ENCODE results near the gene ZNF444.
"Not testable (repeated sequence)": the region's sequence is repeated elsewhere in the genome, so short reads cannot be mapped to it uniquely, and the experiment has no call there.

The ZNF444 gene

DNA sequence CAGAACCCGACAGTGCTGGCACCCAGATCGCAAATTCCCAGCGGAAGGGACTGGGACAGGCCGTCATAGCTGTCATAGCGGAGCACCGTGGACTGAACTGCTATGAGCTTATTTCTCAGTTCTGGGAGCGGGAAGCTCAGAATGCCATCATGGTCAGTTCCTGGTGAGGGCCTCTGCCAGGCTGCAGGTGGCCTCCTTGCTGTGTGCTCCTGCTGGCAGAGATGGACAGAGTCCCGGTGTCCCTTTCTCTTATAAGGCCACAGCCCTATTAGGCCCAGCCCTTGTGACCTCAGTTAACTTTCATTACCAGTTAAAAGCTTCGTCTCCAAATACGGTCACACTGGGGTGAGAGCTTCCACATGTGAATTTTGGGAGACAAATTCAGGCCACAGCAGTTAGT, 4.6 kb downstream of the ZNF444 start:
- Histone ChIP-seq H3K27ac (no peak overlapping the region), H3K9me3 (ENCODE audit: low read depth, low read length) (no peaks in the 10 kb centered on the region), H3K36me3 (ENCODE audit: insufficient read depth, low read length) (peaks cover 5% of the 10 kb centered on the region; the same call in 1 of the 2 replicates), H3K9ac (ENCODE audit: insufficient read length) (no peak overlapping the region), H3K4me3 (no peak overlapping the region)
- DNase-seq (ENCODE audit: low read depth, low spot score): no peak
- TF ChIP-seq EZH2 (IDR thresholded peaks at IDR 0.05): no peak
- no peak for TF ChIP-seq POLR2AphosphoS5 (IDR thresholded peaks at IDR 0.05; ENCODE audit: borderline replicate concordance, low read depth, low read length)
- no peak for TF ChIP-seq FOXP2 (optimal IDR thresholded peaks at IDR 0.05; ENCODE audit: control extremely low read depth, extremely low read length, insufficient read depth)

DNA sequence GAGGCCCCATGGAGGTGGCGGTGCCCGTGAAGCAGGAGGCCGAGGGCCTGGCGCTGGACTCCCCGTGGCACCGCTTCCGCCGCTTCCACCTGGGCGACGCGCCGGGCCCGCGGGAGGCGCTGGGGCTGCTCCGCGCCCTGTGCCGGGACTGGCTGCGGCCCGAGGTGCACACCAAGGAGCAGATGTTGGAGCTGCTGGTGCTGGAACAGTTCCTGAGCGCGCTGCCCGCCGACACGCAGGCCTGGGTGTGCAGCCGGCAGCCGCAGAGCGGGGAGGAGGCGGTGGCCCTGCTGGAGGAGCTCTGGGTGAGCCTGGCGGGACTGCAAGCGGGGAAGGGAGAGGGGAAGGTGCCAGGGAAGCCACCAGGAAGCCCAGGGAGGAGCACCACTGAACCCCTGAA, 5.8 kb downstream of the ZNF444 start:
- H3K27ac ChIP-seq: no peak overlapping the region
- TF ChIP-seq POLR2AphosphoS5 (IDR thresholded peaks at IDR 0.05; ENCODE audit: borderline replicate concordance, low read depth, low read length) (no peak), EZH2 (IDR thresholded peaks at IDR 0.05) (no peak), FOXP2 (optimal IDR thresholded peaks at IDR 0.05; ENCODE audit: control extremely low read depth, extremely low read length, insufficient read depth) (no peak)
- H3K36me3 ChIP-seq (ENCODE audit: insufficient read depth, low read length): peaks cover 5% of the 10 kb centered on the region; the same call in 1 of the 2 replicates
- H3K9me3 ChIP-seq (ENCODE audit: low read depth, low read length): no peaks in the 10 kb centered on the region
- H3K9ac ChIP-seq (ENCODE audit: insufficient read length): no peak overlapping the region
- no peak overlapping the region for H3K4me3 ChIP-seq
- DNase-seq (ENCODE audit: low read depth, low spot score): no peak

DNA sequence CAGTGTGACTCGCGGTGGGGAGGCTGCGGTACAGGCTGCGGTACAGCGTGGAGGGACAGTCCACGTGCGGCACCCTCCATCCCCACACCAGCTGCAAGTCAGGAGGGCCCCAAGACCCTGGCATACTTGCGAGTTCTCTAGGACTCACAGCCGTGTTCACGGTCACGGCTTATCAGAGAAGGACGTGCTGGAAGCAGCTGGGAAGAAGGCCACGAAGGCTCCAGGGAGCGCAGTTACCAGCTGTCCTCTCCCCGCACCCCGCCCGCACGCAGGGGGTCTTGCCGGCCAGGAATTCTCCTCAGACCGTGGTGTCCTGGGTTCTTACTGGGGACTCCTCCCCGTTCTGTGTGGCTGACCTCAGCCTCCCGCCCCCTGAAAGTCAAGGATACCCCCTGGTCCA, 6.2 kb downstream of the ZNF444 start:
- Histone ChIP-seq H3K4me3 (no peak overlapping the region), H3K27ac (no peak overlapping the region)
- no peak for DNase-seq (ENCODE audit: low read depth, low spot score)

DNA sequence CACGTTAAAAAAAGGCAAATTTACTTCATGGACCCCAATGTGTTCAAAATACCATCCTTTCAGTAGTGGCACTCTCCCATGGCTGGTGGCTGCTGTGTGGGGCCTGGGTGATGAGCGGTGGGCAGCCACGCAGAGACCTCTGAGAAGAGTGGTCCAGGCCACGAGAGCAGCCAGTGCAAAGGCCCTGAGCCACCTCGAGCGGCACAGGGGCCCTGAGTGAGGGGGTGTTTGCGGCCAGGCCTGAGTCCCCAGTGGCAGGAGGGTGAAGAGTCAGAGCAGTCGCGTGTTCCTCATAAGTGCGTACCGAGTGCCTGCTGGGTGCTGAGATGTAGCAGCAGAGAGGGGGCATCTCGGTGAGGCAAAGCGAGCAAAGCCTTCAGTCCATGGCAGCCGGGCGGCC, 7.0 kb downstream of the ZNF444 start:
- Histone ChIP-seq H3K27ac (no peak overlapping the region), H3K9ac (ENCODE audit: insufficient read length) (no peak overlapping the region), H3K4me3 (no peak overlapping the region), H3K36me3 (ENCODE audit: insufficient read depth, low read length) (peaks cover 5% of the 10 kb centered on the region; the same call in 1 of the 2 replicates), H3K9me3 (ENCODE audit: low read depth, low read length) (no peaks in the 10 kb centered on the region)
- no peak for DNase-seq (ENCODE audit: low read depth, low spot score)
- TF ChIP-seq FOXP2 (optimal IDR thresholded peaks at IDR 0.05; ENCODE audit: control extremely low read depth, extremely low read length, insufficient read depth): no peak
- no peak for TF ChIP-seq EZH2 (IDR thresholded peaks at IDR 0.05)
- no peak for TF ChIP-seq POLR2AphosphoS5 (IDR thresholded peaks at IDR 0.05; ENCODE audit: borderline replicate concordance, low read depth, low read length)

More for the DNA sequence above, 6.2 kb downstream of the ZNF444 start:
- H3K9ac ChIP-seq (ENCODE audit: insufficient read length): no peak overlapping the region
- no peak; the same call in 1 of the 2 replicates for TF ChIP-seq POLR2AphosphoS5 (IDR thresholded peaks at IDR 0.05; ENCODE audit: borderline replicate concordance, low read depth, low read length)
- no peak for TF ChIP-seq EZH2 (IDR thresholded peaks at IDR 0.05)
- TF ChIP-seq FOXP2 (optimal IDR thresholded peaks at IDR 0.05; ENCODE audit: control extremely low read depth, extremely low read length, insufficient read depth): no peak
- H3K36me3 ChIP-seq (ENCODE audit: insufficient read depth, low read length): peaks cover 5% of the 10 kb centered on the region; the same call in 1 of the 2 replicates
- H3K9me3 ChIP-seq (ENCODE audit: low read depth, low read length): no peaks in the 10 kb centered on the region

DNA sequence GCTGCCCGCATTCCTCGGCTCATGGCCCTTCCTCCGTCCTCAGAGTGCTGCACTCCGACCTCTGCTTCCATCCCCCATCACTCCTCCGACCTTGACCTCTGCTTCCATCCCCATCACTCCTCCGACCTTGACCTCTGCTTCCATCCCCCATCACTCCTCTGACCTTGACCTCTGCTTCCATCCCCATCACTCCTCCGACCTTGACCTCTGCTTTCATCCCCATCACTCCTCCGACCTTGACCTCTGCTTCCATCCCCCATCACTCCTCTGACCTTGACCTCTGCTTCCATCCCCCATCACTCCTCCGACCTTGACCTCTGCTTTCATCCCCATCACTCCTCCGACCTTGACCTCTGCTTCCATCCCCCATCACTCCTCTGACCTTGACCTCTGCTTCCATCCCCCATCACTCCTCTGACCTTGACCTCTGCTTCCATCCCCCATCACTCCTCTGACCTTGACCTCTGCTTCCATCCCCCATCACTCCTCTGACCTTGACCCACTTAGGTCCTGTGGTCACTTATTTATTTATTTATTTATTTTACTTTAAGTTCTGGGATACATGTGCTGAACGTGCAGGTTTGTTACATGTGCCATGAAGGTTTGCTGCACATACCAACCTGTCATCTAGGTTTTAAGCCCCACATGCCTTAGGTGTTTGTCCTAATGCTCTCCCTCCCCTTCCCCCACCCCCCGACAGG, 8.0 kb downstream of the ZNF444 start:
- DNase-seq (ENCODE audit: low read depth, low spot score): not testable (repeated sequence)

DNA sequence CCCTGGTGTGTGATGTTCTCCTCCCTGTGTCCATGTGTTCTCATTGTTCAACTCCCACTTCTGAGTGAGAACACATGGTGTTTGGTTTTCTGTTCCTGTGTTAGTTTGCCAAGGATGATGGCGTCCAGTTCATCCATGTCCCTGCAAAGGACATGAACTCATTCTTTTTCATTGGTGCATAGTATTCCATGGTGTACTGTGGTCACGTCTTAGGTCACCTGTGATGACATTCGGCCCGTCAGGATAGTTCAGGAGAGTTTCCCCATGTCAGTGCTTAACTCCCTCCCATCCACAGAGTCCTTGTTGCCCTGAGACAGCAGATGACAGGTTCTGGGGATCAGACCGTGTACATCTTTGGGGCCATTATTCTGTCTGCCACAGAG, 8.6 kb downstream of the ZNF444 start:
- H3K4me3 ChIP-seq: no peak overlapping the region
- TF ChIP-seq FOXP2 (optimal IDR thresholded peaks at IDR 0.05; ENCODE audit: control extremely low read depth, extremely low read length, insufficient read depth) (no peak), EZH2 (IDR thresholded peaks at IDR 0.05) (no peak), POLR2AphosphoS5 (IDR thresholded peaks at IDR 0.05; ENCODE audit: borderline replicate concordance, low read depth, low read length) (no peak)
- no peak for DNase-seq (ENCODE audit: low read depth, low spot score)
- no peak overlapping the region for H3K27ac ChIP-seq
- H3K36me3 ChIP-seq (ENCODE audit: insufficient read depth, low read length): peaks cover 5% of the 10 kb centered on the region; the same call in 1 of the 2 replicates
- H3K9me3 ChIP-seq (ENCODE audit: low read depth, low read length): no peaks in the 10 kb centered on the region
- no peak overlapping the region for H3K9ac ChIP-seq (ENCODE audit: insufficient read length)

More for the DNA sequence above, 8.0 kb downstream of the ZNF444 start:
- H3K36me3 ChIP-seq (ENCODE audit: insufficient read depth, low read length); H3K27ac ChIP-seq; H3K9ac ChIP-seq (ENCODE audit: insufficient read length); H3K4me3 ChIP-seq; H3K9me3 ChIP-seq (ENCODE audit: low read depth, low read length): not testable (repeated sequence)

DNA sequence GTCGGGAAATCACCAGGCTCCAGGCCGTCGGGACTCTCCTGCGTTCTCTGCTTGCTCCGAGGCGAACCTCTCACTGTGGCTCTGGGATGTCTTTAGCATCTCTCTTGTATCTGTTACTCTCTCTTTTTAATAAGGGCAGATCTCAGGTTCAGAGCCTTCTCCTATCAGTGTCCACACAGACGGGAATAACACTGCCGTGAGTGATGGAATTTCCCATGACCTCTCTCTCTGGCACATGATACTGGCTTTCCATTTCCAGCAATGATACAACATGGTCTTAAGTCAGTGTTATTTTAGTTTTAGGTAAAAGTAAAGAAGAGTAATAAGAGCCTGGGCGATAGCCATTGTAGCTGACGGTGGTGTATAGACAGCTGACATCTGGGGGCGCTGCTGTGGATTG, 9.3 kb downstream of the ZNF444 start:
- DNase-seq (ENCODE audit: low read depth, low spot score): no peak
- H3K9me3 ChIP-seq (ENCODE audit: low read depth, low read length): no peaks in the 10 kb centered on the region
- H3K27ac ChIP-seq: no peak overlapping the region
- no peak overlapping the region for H3K4me3 ChIP-seq
- no peak overlapping the region for H3K9ac ChIP-seq (ENCODE audit: insufficient read length)
- TF ChIP-seq EZH2 (IDR thresholded peaks at IDR 0.05) (no peak), POLR2AphosphoS5 (IDR thresholded peaks at IDR 0.05; ENCODE audit: borderline replicate concordance, low read depth, low read length) (no peak), FOXP2 (optimal IDR thresholded peaks at IDR 0.05; ENCODE audit: control extremely low read depth, extremely low read length, insufficient read depth) (no peak)
- peaks cover 7% of the 10 kb centered on the region; the same call in 1 of the 2 replicates for H3K36me3 ChIP-seq (ENCODE audit: insufficient read depth, low read length)

DNA sequence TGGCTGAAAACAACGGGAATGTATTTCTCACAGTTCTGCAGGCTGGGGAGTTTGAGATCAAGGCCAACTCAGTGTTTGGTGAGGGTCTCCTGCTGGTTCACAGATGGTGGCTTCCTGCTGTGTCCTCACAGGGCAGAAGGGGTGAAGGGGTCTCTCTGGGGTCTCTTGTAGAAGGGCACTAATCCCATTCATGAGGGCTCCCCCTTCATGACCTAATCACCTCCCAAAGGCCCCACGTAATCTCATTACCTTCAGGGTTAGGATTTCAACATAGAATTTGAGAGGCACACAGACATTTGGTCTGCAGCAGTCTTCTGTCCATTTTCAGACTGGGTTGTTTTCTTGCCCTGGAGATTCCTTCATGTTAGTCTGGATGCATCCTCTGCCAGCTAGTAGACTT, 11.6 kb downstream of the ZNF444 start:
- no peak overlapping the region for H3K4me3 ChIP-seq
- no peaks in the 10 kb centered on the region for H3K9me3 ChIP-seq (ENCODE audit: low read depth, low read length)
- peaks cover 13% of the 10 kb centered on the region; the same call in 1 of the 2 replicates for H3K36me3 ChIP-seq (ENCODE audit: insufficient read depth, low read length)
- H3K27ac ChIP-seq: no peak overlapping the region
- TF ChIP-seq EZH2 (IDR thresholded peaks at IDR 0.05) (no peak), FOXP2 (optimal IDR thresholded peaks at IDR 0.05; ENCODE audit: control extremely low read depth, extremely low read length, insufficient read depth) (no peak), POLR2AphosphoS5 (IDR thresholded peaks at IDR 0.05; ENCODE audit: borderline replicate concordance, low read depth, low read length) (no peak)
- H3K9ac ChIP-seq (ENCODE audit: insufficient read length): no peak overlapping the region
- no peak for DNase-seq (ENCODE audit: low read depth, low spot score)

DNA sequence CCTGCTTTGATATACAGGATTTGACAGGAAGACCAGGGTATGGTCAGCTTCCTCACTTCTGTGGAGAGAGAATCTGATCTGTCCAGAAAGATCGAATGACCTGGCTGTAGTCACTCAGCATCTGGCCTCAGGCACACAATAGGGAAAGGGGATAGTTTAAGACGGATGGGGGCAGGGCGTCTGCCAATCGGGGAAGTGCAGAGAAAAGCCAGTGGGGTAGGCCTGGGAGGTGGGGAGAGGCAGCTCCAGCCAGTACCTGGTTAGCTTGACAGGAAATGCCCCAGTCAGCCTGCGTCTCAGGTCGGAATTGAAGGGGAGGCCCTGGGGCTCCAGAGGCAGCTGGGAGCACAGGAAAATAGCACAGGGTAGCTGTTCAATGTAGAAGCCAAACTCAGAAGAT, 12.4 kb downstream of the ZNF444 start:
- Histone ChIP-seq H3K9ac (ENCODE audit: insufficient read length) (no peak overlapping the region), H3K4me3 (no peak overlapping the region), H3K27ac (peak overlapping the region; percentile 36; the same call in 1 of the 2 replicates), H3K36me3 (ENCODE audit: insufficient read depth, low read length) (peaks cover 9% of the 10 kb centered on the region; the same call in 1 of the 2 replicates), H3K9me3 (ENCODE audit: low read depth, low read length) (no peaks in the 10 kb centered on the region)
- no peak for TF ChIP-seq POLR2AphosphoS5 (IDR thresholded peaks at IDR 0.05; ENCODE audit: borderline replicate concordance, low read depth, low read length)
- TF ChIP-seq EZH2 (IDR thresholded peaks at IDR 0.05): no peak
- no peak for TF ChIP-seq FOXP2 (optimal IDR thresholded peaks at IDR 0.05; ENCODE audit: control extremely low read depth, extremely low read length, insufficient read depth)
- DNase-seq (ENCODE audit: low read depth, low spot score): no peak
